GM19351 (cell line): ENCODE results near the gene R3HCC1L.

Experiments
- ATAC-seq: cut with Tn5 transposase; IDR thresholded peaks from one replicate; pipeline ENCODE4 v1.9.1; 2021; ENCODE audit warnings: mild to moderate bottlenecking, moderate library complexity; ENCODE audit not compliant: unreplicated experiment

Gene R3HCC1L

DNA sequence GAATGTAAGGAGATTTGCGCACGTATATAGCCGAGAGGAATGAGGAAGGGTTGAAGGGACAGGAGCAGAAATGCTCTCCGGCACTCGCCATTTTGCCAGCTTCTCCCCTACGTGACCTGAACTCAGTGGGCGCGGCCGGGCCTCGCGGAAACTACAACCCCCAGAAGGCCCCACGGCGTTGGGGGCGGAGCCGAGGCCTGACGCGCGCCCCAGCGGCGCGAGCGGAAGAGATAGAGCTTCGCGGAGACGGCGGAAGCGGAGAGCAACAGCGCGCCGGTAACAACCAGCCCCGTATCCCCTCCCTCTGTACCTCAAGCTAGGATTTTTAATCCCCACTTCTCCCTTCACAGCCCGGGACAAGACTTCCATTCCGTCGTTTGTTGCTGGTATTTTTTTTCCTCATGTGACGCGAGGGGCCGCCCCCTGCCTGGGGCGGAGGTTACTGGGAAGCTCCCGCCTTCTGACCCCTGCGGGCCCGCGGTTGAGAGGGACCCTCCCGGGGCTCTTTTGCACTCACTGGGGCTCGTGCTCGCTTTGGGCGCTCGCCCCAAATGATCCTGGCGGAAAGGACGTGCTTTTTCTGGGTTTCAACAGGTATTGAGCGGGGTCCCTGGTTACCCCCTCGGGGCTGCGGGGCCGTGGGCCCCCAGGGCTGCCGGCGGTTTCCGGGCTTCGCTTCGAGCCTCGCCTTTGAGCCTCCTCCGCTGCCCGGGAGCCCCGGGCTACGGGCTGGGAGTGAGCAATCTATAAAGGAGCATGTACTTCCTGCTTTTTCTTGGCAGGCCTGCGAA is at the start of gene R3HCC1L:
Gene R3HCC1L, plus strand, starts transcription at position 227 of the 791 bp plus-strand sequence. CDS start 73,458 bp downstream, outside the sequence.
- peak; percentile 89 for ATAC-seq

DNA sequence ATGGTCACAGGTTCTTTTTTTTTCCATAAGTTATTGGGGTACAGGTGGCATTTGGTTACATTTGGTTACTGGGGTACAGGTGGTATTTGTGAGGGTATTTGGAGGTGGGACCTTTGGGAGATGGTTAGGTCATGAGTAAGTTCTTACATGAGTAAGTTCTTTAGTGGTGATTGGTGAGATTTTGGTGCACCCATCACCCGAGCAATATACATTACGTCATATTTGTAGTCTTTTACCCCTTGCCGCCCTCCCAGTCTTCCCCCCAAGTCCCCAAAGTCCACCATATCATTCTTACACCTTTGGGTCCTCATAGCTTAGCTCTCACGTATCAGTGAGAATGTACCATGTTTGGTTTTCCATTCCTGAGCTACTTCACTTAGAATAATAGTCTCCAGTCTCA is 49.2 kb upstream of the R3HCC1L start:
- ATAC-seq: no peak

- no peak for ATAC-seq
Observed at GRCh38 chr10:98086837-98087708, 47.4 kb upstream of the R3HCC1L start.

DNA sequence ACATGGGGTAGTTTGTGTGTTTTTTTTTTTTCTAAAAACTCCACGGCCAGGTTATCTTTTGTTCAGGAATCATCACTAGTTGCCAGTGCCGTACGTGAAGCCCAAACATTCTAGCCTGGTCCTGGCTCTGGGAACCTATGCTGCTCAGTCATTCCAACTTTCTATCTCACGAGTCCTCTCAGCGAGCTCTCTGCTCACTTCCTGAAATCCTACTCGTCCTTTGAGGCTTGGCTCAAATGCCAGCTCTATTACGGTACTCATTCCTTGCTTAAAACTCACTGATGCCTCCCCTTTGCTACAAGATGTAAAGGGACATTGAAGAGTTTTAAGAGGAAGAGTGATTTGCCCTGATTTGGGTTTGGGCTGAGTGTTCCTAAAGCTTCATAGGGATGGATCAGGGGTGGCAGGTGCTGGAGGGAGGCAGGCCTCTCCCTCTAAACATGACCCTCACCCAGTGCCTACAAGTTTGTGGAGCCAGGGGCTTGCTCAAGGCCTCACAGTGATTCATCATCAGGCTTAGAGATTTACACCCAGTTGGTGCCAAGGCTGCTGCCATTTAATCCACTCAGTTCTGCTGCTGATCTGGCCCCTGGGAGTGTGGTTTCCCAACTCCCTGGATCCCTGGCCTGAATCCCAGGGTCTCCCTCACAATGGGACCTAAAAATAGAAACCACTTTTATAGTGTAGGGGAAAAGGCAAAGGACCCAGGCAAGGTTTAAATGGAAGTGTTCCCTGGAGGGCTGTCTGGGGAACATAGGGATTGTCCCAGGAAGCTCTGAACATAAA is 46.1 kb upstream of the R3HCC1L start:
- ATAC-seq: no peak

- no peak for ATAC-seq
Observed at GRCh38 chr10:98090822-98091221, 43.6 kb upstream of the R3HCC1L start.

- no peak for ATAC-seq
Observed at GRCh38 chr10:98096316-98096715, 38.1 kb upstream of the R3HCC1L start.

- ATAC-seq: no peak
Observed at GRCh38 chr10:98096731-98097130, 37.7 kb upstream of the R3HCC1L start.

DNA sequence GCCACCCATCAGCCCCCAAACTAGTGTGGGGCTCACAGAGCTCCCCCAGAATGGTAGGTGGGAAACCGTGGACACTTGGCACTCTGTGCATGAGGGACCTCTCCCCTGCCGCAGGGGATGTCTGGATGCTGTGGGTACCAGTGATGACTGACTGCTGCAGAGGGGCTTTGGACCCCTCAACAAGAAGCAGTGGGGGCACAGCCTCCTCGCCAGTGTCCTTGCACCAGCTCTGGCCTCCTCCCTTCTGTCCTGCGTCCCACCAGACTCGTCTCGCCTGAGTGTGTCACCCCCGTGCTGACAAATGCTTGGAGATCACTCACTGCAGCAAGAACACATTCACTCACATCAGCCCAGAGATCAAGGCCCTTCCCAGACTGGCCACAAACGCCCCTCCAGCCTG is 37.3 kb upstream of the R3HCC1L start:
- no peak for ATAC-seq

DNA sequence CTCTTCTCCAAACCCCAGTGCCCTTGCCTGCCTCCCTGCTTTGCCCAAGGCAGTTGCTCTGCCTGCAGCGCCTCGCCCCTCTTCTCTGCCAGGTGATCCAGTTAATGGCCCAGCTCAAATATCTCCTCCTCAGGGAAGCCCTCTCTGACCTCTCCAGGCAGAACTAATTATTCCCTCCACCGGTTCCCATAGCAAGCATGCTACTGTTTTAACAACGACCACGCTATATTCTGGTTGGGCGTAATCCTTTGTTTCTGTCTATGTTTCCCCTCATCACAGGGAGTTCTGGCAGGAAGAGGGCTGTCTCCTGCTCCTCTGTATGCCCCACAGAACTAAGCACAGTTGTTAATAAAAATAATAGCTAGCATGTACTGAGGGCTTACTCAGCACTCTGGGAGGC is 36.8 kb upstream of the R3HCC1L start:
- no peak for ATAC-seq

GRCh38 chr10:98098247-98098646 is 36.2 kb upstream of the R3HCC1L start:
- no peak for ATAC-seq

GRCh38 chr10:98100476-98100875 is 34.0 kb upstream of the R3HCC1L start:
- no peak for ATAC-seq

DNA sequence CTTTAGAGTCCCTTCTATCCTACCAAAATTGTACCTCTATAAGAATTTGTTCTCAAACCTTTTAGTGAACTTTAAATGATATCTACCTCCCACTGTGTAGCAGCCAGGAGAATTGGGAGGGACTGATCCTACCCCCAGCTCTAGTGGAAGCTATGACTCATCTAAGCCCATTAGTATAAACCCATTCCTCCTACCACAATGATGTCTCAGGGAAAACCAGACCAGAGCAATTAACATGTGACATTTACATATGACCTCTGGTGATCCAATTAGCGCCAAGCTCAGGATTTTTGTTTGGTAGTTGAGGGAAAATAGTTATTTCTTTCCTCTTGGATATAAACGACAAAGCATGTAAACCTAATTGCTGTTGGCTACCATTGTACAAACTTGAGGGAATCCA is 33.1 kb upstream of the R3HCC1L start:
- ATAC-seq: no peak

DNA sequence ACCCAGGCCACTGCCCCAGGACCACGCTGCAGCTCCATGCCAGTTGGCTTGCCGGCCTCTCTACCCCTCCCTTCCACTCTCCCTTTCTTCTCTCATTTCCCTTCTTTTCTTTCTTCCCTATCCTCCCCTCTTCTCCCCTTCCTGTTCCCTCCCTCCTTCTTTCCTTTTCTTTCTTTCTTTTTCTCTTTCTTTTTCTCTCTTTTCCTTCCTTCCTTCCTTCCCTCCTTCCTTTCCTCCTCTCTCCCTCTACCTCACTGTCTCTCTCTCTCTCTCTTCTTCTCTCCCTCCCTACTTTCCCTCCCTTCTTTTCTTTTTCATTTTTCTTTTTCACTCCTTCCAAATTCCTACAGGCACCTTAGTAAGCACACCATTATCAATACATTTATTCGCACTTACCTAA is 30.3 kb upstream of the R3HCC1L start:
- no peak for ATAC-seq

GRCh38 chr10:98106531-98106930 is 27.9 kb upstream of the R3HCC1L start:
- no peak for ATAC-seq

DNA sequence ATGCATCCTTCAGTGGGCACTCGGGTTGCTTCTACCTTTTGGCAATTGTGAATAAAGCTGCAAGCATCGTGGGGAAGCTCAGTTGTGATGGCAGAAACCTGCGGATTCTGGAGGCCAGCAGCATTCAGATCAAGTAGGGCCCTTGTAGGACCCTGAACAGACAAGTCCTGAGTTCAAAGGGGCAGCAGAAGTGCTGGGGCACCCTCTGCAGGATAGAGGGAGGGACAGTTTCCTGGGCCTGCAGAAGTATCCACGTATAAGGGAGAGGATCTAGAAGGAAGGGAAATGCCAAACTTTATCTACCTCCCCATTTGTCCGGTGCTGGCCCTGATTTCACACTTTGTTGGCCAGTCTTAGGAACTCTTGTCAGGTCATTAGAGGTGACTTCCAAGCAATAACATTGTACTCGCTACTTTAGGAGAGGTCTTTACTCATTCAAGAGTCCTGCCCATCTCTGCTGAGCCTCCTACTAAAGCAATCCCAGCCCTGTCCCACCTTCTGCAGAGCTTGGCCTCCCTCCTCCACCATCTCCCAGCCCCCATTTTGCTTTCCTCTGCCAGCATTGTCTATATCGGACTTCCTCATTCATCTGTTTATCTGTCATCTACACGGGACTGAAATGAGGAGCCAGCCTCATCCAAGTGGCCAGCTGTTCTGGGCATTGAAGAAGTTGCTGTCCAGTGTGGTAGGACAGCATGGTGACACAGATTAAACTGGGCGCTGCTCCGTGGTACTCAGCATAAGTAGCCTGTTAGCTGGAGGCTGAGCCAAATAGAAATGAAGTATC is 26.6 kb upstream of the R3HCC1L start:
- ATAC-seq: no peak

DNA sequence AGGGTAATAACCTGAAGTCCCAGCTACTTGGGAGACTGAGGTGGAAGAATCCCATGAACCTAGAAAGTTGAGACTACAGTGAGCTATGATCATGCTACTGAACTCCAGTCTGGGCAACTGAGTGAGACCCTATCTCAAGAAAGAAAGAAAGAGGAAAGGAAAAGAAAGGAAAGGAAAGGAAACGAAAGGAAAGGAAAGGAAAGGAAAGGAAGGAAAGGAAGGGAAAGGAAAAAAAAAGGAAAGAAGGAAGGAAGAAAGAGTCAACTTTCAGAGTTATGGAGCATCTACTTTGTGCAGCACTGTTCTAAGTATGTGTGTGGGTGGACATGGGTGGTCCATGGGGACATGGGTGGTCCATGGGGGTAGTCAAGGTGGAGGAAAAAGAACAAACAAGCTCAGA is 24.1 kb upstream of the R3HCC1L start:
- no peak for ATAC-seq

- no peak for ATAC-seq
Observed at GRCh38 chr10:98115031-98115787, 19.2 kb upstream of the R3HCC1L start.

GRCh38 chr10:98119891-98120290 is 14.6 kb upstream of the R3HCC1L start:
- ATAC-seq: no peak

GRCh38 chr10:98125940-98126631 is 8.4 kb upstream of the R3HCC1L start:
- ATAC-seq: no peak
